ENCODE measurements around the gene MYEOV.

- TF ChIP-seq SUZ12 (IDR thresholded peaks at IDR 0.05; ENCODE audit: extremely low read depth, insufficient read depth, insufficient read length) (no peak), YY1 (IDR thresholded peaks at IDR 0.05; ENCODE audit: insufficient read depth, insufficient read length) (no peak), ZNF274 (IDR thresholded peaks at IDR 0.05; ENCODE audit: low read depth, low read length) (no peak)
Measured at GRCh38 chr11:69294571-69295078, 670 bp downstream of the MYEOV start.
